Dermis blood vessel endothelial cell (primary cell): ENCODE results near the gene HOXA1. TPM values are rescaled to one million over a fixed set of nuclear protein-coding genes. Genes with fewer than 3 reads are reported as not detected.

Experiments used
- DNase-seq: peaks from one replicate; pipeline ENCODE4 v3.0.0; 2010
- total RNA-seq: library from RNA; depleted of rRNA; stranded (reverse); fragments of >200 nt; gene quantifications from 2 replicates; pipeline ENCODE4 v1.2.3, GENCODE V29; 2014

Gene HOXA1
- total RNA-seq, 1 donor from 2014 or later, result 0.68 TPM

GRCh38 chr7:27116031-27116961, 20.5 kb upstream of the HOXA1 start:
- no peak for DNase-seq

DNA sequence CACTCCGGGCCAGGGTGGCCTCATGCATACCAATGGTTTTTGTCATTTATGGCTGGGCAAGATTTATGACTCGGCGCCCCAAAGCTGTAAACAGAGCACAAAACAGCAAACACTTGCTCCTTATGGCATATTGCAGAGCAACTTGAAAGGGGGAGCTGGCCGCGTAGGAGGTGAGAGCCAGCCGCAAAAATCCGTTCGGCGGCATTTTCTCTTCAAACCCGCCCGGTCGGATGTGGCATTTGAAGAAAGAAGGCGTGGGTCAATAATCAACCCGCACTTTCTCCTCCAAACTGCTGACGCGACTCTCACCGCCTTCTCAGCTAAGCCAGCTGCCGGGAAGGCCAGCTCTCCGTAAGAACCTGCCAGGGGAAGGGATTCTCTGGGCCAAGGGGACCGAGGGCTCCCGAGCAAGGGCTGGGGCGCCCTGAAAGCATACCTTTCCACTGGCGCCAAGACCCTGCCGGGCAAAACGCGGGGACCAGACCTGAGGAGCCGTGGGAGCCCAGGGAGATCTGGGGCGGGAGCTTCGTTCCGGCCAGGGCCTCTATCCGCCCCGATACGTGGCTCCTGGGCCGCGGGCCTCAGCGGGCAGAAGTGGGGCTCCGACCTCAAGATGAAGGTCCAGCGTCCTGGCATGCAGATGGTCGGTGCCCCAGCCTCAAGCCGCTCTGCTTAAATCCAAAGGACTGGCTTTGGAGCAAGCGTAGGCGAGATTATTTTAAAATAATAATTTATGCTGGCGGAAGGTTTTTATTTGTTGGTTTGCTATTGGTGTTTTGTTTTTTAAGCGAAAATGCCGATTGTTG, 19.6 kb upstream of the HOXA1 start:
- no peak for DNase-seq

GRCh38 chr7:27114881-27115220, 19.1 kb upstream of the HOXA1 start:
- no peak for DNase-seq

GRCh38 chr7:27113991-27114769, 18.4 kb upstream of the HOXA1 start:
- peak; percentile 63 for DNase-seq

DNA sequence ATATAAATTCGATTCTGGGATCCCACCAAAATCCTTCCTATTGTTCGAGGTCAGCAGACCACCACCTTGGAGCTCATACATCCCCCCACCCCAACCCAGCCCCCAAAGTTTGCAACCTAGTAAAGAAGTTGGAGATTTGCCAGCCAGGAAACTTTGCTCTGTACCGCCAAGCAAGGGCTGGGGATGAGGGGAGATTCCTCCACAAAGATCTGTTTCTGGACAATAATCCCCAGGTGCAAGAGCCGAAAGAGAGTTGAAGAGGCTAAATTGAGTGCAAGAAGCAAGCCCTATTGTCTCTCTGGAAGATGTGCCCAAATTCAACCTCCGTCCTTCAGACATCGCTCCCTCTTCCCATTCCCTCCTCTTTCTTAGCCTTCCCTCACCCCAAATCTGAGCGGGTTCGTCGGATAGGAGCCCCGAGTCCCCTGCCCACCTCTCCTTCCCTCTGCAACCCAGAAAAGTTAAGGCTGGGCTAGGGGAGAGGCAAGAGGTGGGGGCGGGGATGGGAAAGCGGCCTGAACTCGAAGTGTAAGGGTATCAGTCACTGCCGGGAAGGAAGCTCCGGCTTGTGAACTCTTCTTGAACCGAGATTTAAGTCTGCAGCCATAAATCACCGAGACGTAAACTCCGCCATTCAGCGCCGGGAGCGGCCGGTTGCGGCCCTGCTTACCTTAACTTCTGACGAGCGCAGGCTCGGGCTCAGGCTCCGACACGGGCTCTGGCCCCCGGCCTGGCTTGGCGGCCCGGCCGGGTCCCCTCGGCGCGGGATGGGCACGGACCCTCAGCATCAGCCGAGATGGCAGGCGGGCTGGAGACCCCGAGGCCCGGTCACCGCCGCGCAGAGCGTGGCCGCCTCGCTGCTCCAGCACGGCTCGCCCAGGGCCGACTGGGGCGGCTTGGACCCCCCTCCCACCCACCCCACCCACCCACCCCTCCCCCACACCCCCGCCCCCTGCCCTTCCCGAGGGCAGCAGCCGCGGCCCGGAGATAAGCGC, 17.5 kb upstream of the HOXA1 start:
- DNase-seq, result peak; percentile 94

- DNase-seq, result peak; percentile 37
These were observed 16.6 kb upstream of the HOXA1 start for GRCh38 chr7:27112361-27112760.

- DNase-seq, result peak; percentile 18
These were observed 16.0 kb upstream of the HOXA1 start for GRCh38 chr7:27111751-27112277.

- DNase-seq, result peak; percentile 79
These were observed 15.4 kb upstream of the HOXA1 start for GRCh38 chr7:27111042-27111750.

- DNase-seq, result no peak
These were observed 14.6 kb upstream of the HOXA1 start for GRCh38 chr7:27110186-27111031.

DNA sequence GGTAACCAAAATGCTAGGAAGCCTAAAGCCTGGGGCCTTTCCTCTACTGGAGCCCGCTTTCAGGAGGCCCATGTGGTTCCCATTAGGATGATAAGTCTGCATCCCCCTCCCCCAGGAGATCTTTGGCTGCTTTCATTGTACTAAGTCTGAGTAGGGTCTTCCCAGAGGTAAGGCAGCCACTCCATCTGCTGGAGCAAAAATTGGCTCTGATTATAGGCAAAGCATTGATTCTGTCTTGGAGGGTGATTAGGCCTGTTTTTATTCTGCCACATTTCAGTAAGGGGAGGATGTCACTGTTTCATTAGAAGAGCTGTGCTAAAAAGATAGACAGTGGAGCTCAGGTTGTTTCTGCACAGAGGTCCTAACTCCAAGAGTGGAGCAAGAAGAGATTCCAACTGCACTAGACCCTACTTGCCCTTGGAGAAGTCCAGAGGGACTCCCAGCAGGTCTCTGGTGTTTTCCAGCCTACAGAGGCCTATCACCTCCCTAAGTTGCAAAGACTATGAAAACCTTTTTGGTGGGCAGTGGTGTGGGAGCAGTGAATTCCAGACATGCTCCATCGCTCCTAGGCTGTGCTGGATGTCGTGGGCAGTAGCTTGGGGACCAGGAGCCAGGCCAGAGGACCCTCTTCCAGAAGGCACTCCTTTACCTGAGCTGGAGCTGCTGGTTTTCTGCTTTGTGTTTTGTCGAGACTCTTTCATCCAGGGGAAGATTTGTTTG, 13.8 kb upstream of the HOXA1 start:
- no peak for DNase-seq

- peak; percentile 76 for DNase-seq
These were observed 12.8 kb upstream of the HOXA1 start for GRCh38 chr7:27108390-27109127.

DNA sequence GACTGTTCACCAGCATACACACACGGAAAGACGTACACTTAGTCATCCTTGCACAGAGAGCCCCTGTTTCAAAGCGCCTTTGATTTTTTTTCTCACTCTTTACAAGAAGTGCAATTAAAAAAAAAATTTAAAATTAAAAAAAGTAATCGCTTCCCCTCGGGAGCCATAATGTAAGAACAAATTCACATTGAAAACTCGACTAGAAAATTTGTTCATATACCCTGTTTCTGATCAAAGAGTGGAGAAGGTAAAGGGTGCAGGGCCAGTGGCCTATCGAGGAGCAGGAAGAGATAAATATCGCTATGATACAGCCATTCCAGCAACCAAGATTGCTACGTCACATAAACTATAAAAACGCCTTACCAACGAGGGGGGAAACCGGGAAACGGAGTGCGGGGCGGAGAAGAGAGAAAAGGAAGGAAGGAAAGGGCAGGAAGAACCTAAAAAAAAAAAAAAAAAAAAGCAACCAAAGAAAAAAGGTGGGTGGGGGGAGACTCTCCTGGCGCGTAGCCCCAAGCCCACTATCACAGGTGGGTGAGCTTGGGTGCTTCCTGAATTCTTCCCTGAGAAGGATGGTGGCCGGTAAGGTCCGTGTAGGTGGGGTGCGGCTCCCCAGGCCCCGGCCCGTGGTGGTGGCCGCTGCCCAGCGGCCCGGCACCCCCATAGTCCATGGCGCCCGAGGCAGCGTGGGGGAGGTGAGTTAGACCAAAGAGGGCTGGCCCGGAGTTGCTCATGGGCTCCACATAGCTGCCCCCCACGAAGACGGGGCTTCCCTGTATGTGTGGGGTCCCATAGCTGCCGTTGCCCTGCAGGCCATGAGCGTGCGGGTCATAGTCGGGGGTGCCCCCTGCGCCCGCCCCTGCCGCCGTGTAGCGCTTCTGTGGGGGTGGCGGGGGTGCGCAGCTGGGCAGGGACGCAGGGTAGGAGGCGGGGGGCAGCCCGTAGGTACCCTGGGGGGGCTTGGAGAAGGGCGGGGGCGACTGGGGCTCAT, 11.9 kb upstream of the HOXA1 start:
- peak; percentile 43 for DNase-seq

- no peak for DNase-seq
These were observed 11.1 kb upstream of the HOXA1 start for GRCh38 chr7:27106901-27107240.

DNA sequence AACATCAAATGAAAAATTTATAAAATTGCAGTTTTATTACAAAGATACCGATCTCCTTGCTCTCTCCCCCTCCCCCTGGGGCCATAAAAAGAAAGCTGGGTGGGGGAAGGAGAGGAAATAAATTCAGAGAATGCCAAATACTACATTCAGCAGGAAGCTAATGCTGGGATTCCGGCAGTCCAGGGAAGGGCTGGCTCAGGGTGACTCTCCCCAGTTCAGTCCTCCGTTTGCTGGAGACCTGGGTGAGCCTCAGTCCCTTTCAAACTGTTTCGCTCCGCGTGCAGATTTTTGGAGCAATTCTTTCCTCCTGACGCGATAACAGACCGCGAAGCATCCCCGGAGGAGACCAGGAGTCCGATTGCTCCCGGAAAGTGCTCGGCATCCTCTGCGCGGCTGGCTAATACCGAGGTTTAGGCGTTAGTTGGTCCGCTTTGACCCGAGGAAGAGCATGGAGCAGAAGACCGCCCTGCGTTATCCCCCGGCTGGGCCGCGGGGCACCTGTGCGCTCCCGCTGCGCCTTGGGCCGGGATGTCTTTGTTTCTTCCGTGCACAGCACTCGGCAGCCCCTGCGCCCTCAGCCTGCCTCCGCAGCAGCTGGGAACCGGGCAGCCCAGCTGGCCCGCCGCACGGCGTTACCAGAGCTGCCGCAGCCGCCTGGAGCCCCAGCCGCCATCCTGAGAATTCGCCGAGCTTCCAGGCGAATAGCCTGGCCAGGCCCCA, 10.5 kb upstream of the HOXA1 start:
- DNase-seq, result peak; percentile 69

- no peak for DNase-seq
These were observed 9.7 kb upstream of the HOXA1 start for GRCh38 chr7:27105301-27106031.
